Retina (tissue), 1 donor: Measurements from ENCODE around the gene RBP5.

Experiments used
- DNase-seq: peaks from one replicate; pipeline ENCODE4 v3.0.0-alpha.2; 2016

Gene RBP5, protein sequence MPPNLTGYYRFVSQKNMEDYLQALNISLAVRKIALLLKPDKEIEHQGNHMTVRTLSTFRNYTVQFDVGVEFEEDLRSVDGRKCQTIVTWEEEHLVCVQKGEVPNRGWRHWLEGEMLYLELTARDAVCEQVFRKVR

DNA sequence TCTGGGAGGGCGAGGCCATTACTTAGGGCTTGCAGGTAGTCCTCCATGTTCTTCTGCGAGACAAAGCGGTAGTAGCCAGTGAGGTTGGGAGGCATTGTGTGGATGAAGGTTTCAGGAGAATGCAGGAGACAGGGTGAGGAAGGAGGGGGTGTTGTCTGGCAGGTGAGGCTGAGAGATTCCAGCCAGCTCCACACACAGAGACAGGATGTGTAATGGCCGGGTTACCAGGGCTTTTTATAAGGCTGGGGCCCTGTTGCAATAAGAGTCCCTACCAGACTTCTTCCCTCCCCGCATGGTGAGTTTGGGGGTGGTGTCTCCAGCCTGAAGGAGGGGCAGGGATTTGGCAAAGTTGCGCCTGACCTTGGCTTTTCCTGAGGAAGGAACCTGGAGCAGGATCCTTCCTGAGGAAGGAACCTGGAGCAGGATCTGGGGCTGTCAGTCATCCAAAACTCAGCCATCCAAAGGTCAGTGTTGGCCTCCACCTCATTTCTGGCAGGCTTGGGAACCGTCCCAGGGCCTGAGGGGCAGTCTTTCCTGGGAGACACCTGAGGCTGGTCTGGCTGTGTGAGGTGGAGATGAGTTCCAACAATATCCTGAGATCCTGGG lies at the start of gene RBP5:
RBP5 (minus strand) TSS at position 209 of the 606 bp plus-strand sequence; CDS start at position 95, 114 bp downstream.
- no peak for DNase-seq

DNA sequence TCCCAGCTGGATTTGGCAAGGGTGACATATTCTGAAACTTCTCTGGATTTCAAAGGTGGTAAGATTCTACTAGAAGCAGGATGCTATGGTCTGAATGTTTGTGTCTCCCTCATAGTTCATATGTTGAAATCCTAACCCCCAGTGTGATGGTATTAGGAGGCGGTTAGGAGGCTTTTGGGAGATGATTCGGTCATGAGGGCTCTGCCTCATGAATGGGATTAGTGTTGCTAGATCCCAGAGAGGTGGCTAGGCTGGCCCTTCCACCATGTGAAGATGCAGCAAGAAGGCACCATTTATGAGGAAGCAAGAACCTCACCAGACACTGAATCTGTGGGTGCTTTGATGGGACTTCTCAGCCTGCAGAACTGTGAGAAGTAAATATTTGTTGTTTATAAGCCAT lies 49.8 kb upstream of the RBP5 start:
- DNase-seq: no peak

GRCh38 chr12:7176595-7176994 lies 47.9 kb upstream of the RBP5 start:
- no peak for DNase-seq

- DNase-seq: no peak
Observed at GRCh38 chr12:7175493-7175892, 46.8 kb upstream of the RBP5 start.

GRCh38 chr12:7171854-7172253 lies 43.2 kb upstream of the RBP5 start:
- no peak for DNase-seq

GRCh38 chr12:7169951-7170350 lies 41.3 kb upstream of the RBP5 start:
- DNase-seq: no peak

DNA sequence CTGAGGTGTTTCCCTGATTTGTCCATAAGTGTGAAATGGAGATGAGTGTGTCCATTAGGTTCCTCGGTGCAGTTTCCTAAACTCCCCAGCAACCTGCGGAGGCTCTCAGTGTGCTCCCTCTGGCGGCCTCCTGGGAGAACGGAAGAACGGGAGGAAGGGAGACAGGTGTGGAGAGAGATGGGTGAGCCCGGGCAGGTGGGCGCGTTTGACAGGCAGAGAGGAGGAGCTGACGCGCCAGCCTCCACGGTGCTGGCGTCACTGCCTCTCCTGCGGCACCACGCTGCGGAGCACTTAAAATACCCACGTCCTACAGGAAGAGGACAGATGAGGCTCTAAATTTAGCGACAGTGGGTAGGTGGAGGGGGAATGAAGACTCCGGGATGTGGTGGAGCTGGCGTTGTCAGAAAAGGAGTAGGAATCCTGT lies 34.0 kb upstream of the RBP5 start:
- DNase-seq: peak; percentile 34

DNA sequence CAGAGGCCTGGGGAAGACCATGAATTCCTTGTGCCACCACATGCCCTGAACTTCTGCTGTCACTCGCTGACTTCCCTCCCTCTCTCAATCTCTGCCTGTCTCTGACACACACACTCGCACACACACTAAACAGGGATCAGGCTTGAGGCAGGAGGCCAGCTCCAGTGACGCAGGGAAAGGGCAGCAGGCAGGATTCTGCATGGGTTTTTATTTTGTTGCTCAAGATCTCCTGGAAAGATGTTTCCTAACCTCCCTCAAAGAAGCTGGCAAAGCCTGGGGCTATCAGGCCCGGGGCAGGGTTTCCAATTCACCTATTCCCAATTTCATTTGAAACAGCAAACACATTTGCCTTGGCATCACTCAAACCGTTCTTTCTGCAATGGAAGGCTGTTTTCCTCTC lies 33.1 kb upstream of the RBP5 start:
- DNase-seq: no peak

DNA sequence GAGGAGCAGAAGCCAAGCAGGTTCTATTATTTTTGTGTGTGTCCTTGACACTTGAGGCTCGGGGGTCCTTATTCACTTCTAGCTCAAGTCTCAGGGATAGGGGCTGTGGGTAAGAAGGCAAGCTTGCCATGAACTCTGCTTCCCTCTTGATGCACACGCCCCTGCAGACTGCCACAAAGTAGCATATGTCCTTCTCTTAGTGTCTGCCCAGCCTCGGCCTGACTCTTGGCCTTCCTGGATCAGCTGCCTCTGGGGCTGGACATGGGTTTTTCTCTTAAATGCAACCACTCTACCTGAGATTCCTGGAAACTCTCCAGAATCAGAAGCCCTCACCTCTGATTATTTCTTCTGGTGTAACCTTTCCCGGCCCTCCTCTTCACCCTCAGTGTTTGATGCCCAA lies 32.6 kb upstream of the RBP5 start:
- no peak for DNase-seq

DNA sequence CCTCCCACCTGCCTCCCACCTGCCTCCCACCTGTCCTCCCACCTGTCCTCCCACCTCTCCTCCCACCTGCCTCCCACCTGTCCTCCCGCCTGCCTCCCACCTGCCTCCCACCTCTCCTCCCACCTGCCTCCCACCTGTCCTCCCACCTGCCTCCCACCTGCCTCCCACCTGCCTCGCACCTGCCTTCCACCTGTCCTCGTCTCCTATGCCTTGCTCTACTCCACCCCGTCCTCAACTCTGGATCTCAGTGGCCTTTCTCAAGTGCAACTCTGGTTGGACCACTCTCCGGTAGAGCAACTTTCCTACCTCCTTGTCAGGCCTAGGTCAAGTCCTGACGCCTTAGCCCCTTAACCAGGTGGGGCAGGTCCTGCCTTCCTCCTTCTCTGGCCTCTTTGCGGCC lies 31.5 kb upstream of the RBP5 start:
- no peak for DNase-seq

GRCh38 chr12:7158781-7159609 lies 30.3 kb upstream of the RBP5 start:
- no peak for DNase-seq

- DNase-seq: no peak
Observed at GRCh38 chr12:7157391-7157790, 28.7 kb upstream of the RBP5 start.

DNA sequence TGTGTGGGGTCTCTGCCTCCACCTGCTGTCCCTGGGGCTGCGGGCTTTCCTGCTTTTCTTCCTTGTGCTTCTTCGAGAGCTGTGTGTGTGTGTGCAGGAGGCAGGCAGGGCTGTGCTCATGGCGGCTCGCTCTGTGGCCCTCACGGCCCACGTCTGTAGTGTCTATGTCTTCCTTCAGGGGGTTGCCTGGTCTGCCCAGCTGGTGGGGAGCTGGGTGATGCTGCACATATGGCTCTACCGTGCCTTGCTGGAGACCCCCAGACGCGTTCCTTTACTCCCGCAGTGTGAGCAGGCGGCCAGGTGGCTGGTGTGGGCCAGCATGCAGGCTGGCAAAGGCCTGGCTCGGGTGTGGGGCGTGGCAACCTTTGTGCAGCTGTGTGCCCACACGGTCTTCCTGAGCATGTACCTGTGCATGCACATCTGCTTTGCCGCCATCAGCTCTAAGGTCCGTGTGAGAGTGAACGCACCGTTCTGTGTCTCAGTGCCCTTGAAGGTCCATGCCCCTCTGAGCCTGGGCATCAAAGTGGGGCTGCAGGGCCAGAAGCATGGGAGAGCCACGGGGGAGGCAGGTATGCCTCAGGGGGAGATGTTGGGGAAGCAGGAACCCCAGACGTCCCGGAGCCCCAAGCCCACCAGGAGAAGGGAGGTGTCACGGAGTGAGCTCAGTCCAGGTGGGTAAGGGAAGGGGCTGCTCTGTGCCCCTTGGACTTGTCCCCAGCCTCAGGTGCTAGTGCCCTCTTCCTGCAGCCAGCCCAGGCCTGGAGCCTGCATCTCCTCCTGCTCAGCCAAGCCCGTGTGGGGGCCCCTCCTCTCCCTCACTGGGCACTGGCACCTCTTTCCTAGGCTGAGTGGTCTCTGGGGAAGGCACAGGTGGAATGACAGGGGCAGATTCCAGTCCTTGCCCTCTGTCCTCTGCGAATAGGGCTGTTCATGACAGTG lies 27.8 kb upstream of the RBP5 start:
- no peak for DNase-seq

DNA sequence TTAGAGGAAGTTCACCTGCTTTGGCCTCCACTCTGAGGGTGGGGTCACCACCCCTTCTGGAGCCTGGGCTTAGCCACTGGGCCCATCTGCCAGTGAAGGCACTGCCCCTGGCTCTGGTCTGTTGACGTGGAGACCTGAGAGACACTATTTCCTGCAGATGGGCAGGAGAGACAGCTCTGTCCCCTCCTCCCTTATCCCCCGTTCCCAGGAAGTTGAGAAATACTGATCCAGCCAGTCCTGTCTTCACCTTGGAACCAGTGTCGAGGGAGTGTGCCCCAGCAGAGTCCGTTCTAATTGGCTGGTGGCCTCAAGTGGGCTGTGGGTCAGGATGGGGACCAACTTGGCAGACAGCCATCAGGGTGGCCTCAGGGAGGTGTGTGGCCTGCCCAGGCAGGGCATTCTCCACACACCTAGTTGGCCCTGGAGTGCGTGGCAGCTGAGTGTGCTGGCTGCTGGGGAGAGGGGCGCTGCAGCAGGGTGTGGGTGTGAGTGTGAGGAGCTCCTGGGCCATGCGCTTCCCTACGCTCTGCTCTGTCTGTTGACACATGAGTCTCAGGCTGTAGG lies 26.9 kb upstream of the RBP5 start:
- no peak for DNase-seq

DNA sequence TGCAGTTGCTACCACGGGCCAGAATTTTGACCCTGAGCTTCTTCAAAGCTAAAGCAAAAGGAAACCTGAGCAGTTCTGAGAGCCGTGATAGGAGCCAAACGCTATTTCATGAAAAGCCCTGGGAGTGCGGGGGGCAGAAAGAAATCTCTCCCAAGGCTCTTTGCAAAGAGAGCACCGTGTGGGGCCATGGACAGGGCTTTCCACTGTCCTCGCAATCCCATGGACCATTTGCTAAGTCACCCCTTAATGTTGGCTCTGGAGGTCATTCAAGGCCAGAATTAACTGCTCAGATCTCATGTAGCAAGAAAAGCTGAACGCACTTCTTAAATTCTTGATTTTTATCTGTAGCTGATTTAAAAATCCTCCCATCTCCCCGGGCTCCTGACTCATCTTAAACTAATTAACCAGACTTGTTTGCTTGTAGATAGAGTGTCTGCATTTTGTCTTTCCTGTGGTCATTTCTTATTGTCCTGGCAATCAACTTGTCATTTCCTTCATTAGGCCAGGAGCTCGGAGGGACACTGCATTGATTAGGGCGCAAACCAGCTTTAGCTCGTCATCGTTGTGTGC lies 26.3 kb upstream of the RBP5 start:
- no peak for DNase-seq

- no peak for DNase-seq
Observed at GRCh38 chr12:7154042-7154441, 25.4 kb upstream of the RBP5 start.

DNA sequence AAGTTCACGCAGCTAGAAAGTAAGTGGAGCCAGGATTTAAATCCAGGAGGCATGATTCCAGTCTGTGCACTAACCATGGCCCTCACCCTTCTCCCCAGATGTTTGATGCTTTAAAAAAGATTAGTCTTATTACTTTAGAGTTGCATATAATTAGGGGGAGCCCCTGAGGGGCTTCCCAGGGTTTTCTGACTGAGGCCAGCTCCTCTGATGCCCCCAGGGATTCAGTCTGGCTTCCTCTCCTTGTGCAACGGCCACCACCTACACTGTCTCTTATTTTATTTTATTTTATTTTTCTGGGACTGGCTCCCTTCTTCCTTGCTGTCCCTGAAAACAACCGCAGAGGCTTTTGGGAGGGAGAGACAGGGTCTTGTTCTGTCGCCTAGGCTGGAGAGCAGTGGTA lies 24.1 kb upstream of the RBP5 start:
- DNase-seq: no peak

- DNase-seq: no peak
Observed at GRCh38 chr12:7151532-7151931, 22.8 kb upstream of the RBP5 start.

DNA sequence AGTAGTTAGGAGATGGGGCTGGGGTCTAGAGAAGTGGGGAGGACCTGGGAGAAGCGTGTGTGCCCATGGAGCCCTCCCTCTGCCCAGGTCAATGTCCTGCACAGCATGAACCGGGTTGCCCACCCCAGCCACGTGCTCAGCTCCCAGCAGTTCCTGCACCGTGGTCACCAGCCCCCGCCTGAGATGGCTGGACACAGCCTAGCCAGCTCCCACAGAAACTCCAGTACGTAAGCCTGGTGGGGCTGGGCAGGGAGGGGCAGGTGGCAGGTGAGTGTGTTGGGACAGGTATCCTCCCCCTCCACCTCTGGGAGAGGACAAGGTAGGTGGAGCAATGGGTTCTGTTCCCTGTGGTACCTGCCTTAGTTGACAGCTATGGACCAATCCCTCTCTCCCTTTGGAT lies 22.2 kb upstream of the RBP5 start:
- DNase-seq: no peak

- DNase-seq: no peak
Observed at GRCh38 chr12:7150356-7150755, 21.7 kb upstream of the RBP5 start.

- DNase-seq: no peak
Observed at GRCh38 chr12:7146906-7147305, 18.2 kb upstream of the RBP5 start.

- no peak for DNase-seq
Observed at GRCh38 chr12:7146228-7146627, 17.5 kb upstream of the RBP5 start.

DNA sequence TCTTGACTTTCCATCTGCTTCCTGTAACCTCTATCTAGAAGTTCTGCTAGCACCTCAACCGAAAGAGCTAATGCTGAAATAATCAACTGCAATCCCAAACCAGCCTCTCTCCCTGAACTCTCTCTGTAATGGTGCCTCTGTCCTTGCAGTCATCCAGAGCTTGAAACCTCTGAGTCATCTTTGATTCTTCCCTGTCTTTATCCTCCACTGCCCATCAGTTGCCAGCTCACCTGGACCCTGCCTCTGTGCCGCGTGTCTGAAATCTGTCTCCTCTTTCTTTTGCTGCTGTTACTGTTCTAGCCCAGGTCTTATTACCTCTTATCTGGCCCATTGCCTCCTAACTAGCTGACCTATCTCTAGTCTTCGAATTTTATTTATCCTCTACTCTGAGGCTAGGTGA lies 17.0 kb upstream of the RBP5 start:
- DNase-seq: no peak
